AG04449 (cell line): Measurements from ENCODE around the gene MISFA.

ENCODE experiments used
- CTCF ChIA-PET: fragments of 350-600 bp; formaldehyde crosslinking; extraction: SDS; loops from one replicate; lab custom pipeline; 2021; ENCODE audit warnings: antibody characterized with exemption; lab: Yijun Ruan, JAX
- POLR2A ChIA-PET: fragments of 400-600, 350-600 bp; formaldehyde crosslinking; extraction: SDS; loops from one replicate; lab custom pipeline; 2020; ENCODE audit warnings: antibody characterized with exemption, inconsistent platforms; lab: Yijun Ruan, JAX
- DNase-seq: peaks from one replicate; pipeline ENCODE4 v3.0.0-alpha.2; 2010; ENCODE audit warnings: low read depth, low spot score
- H3K4me3 ChIP-seq: 2 replicates; pipeline ENCODE4 v1.5.1; 2011; ENCODE audit warnings: low read depth, mild to moderate bottlenecking, control low read depth, low read length
- CTCF ChIP-seq: IDR thresholded peaks from one replicate; pipeline ENCODE4 v1.5.1; 2011; ENCODE audit warnings: mild to moderate bottlenecking, moderate library complexity, low read length, control low read depth, inconsistent platforms; ENCODE audit not compliant: insufficient read depth; ENCODE audit errors: missing control alignments

Gene MISFA

GRCh38 chr11:18599739-18600230 is at the start of gene MISFA:
MISFA (plus strand) TSS chr11:18599789; CDS start chr11:18599929, 140 bp downstream.
- TF ChIP-seq CTCF = no peak
- POLR2A ChIA-PET = no interaction called here
- H3K4me3 ChIP-seq = no peak within 1 kb of the TSS
- DNase-seq = no peak
- CTCF ChIA-PET = no interaction called here

- H3K4me3 ChIP-seq = no peak overlapping the region
- DNase-seq = no peak
- no peak for TF ChIP-seq CTCF
- ChIA-PET CTCF (interaction anchor here (0.7 to 1.2 kb wide), 2 partner anchors 23 to 168 kb away, joined by 3 to 7 read pairs; no protein-coding TSS in a partner anchor), POLR2A (no interaction called here)
These were observed 36.4 kb upstream of the MISFA start for GRCh38 chr11:18563090-18563730.

GRCh38 chr11:18564149-18564548 is 35.4 kb upstream of the MISFA start:
- TF ChIP-seq CTCF = no peak
- ChIA-PET POLR2A (no interaction called here), CTCF (interaction anchor here (0.9 to 1.2 kb wide), 2 partner anchors 15 to 24 kb away, joined by 4 to 7 read pairs; no protein-coding TSS in a partner anchor)
- no peak for DNase-seq
- no peak overlapping the region for H3K4me3 ChIP-seq

GRCh38 chr11:18566406-18566805 is 33.2 kb upstream of the MISFA start:
- ChIA-PET CTCF (interaction anchor here (1.5 kb wide), 1 partner anchor 165 kb away, joined by 3 read pairs; no protein-coding TSS in a partner anchor), POLR2A (interaction anchor here (0.6 to 0.7 kb wide), 2 partner anchors 45 to 183 kb away, joined by 3 to 4 read pairs; no protein-coding TSS in a partner anchor)
- DNase-seq = no peak
- no peak overlapping the region for H3K4me3 ChIP-seq
- no peak for TF ChIP-seq CTCF

- TF ChIP-seq CTCF = no peak
- ChIA-PET POLR2A (interaction anchor here (0.6 kb wide), 2 partner anchors 21 to 46 kb away, joined by 3 read pairs; partner anchors contain the start of gene UEVLD), CTCF (interaction anchor here (1.2 to 1.5 kb wide), 2 partner anchors 163 to 164 kb away, joined by 3 read pairs; no protein-coding TSS in a partner anchor)
- DNase-seq = no peak
- H3K4me3 ChIP-seq = no peak overlapping the region
These were observed 32.5 kb upstream of the MISFA start for GRCh38 chr11:18567081-18567480.

GRCh38 chr11:18575361-18575760 is 24.2 kb upstream of the MISFA start:
- no peak for DNase-seq
- no peak for TF ChIP-seq CTCF
- no peak overlapping the region for H3K4me3 ChIP-seq
- ChIA-PET POLR2A (no interaction called here), CTCF (interaction anchor here (0.7 to 0.9 kb wide), 2 partner anchors 10 to 332 kb away, joined by 3 read pairs; no protein-coding TSS in a partner anchor)
